Measurements from ENCODE around the gene SLC38A8.

The SLC38A8 gene

GRCh38 chr16:84081446-84081989 is 38.9 kb upstream of the SLC38A8 start:
- H3K4me3 ChIP-seq (ENCODE audit: low read length, poor library complexity, severe bottlenecking): no peak overlapping the region
- H3K27me3 ChIP-seq (ENCODE audit: insufficient read depth, low read length, poor library complexity, severe bottlenecking): no peaks in the 10 kb centered on the region
- peaks cover 81% of the 10 kb centered on the region for H3K36me3 ChIP-seq (ENCODE audit: insufficient read depth, low read length)
- no peaks in the 10 kb centered on the region for H3F3A ChIP-seq (ENCODE audit: low read depth)
- H3K9ac ChIP-seq (ENCODE audit: low read depth, low read length, poor library complexity, severe bottlenecking): no peak overlapping the region
- H3K4me1 ChIP-seq (ENCODE audit: insufficient read depth, low read length, poor library complexity, severe bottlenecking): peaks cover 13% of the 10 kb centered on the region
- H4K20me1 ChIP-seq (ENCODE audit: insufficient read depth, low read length, poor library complexity, severe bottlenecking): peaks cover 3% of the 10 kb centered on the region
- peaks cover 16% of the 10 kb centered on the region; the same call in 1 of the 2 replicates for H3K79me2 ChIP-seq (ENCODE audit: insufficient read depth, low read length)
- H3K4me2 ChIP-seq (ENCODE audit: low read depth, low read length, poor library complexity, severe bottlenecking): no peak overlapping the region
- TF ChIP-seq CTCF (conservative IDR thresholded peaks at IDR 0.05; ENCODE audit: low read length): no peak
- TF ChIP-seq EZH2phosphoT487 (IDR thresholded peaks at IDR 0.05; ENCODE audit: borderline replicate concordance): no peak
- no peak overlapping the region for H2AFZ ChIP-seq (ENCODE audit: low read length)
- no peaks in the 10 kb centered on the region for H3K9me3 ChIP-seq (ENCODE audit: insufficient read depth, low read depth, low read length)
- H3K9me2 ChIP-seq (replicated peaks; ENCODE audit: low read depth, low read length): no peaks in the 10 kb centered on the region

- Histone ChIP-seq H3K9me3 (ENCODE audit: insufficient read depth, low read depth, low read length) (no peaks in the 10 kb centered on the region), H3F3A (ENCODE audit: low read depth) (no peaks in the 10 kb centered on the region), H3K27me3 (ENCODE audit: insufficient read depth, low read length, poor library complexity, severe bottlenecking) (no peaks in the 10 kb centered on the region), H3K79me2 (ENCODE audit: insufficient read depth, low read length) (peaks cover 11% of the 10 kb centered on the region; the same call in 1 of the 2 replicates), H3K9ac (ENCODE audit: low read depth, low read length, poor library complexity, severe bottlenecking) (no peak overlapping the region), H3K4me2 (ENCODE audit: low read depth, low read length, poor library complexity, severe bottlenecking) (no peak overlapping the region), H3K4me3 (ENCODE audit: low read length, poor library complexity, severe bottlenecking) (no peak overlapping the region), H3K9me2 (replicated peaks; ENCODE audit: low read depth, low read length) (no peaks in the 10 kb centered on the region), H2AFZ (ENCODE audit: low read length) (no peak overlapping the region), H3K36me3 (ENCODE audit: insufficient read depth, low read length) (peaks cover 81% of the 10 kb centered on the region), H3K4me1 (ENCODE audit: insufficient read depth, low read length, poor library complexity, severe bottlenecking) (peaks cover 6% of the 10 kb centered on the region), H4K20me1 (ENCODE audit: insufficient read depth, low read length, poor library complexity, severe bottlenecking) (peaks cover 4% of the 10 kb centered on the region)
- TF ChIP-seq CTCF (conservative IDR thresholded peaks at IDR 0.05; ENCODE audit: low read length) (no peak), EZH2phosphoT487 (IDR thresholded peaks at IDR 0.05; ENCODE audit: borderline replicate concordance) (no peak)
These were observed 38.2 kb upstream of the SLC38A8 start for GRCh38 chr16:84080813-84081212.

- Histone ChIP-seq H3K4me1 (ENCODE audit: insufficient read depth, low read length, poor library complexity, severe bottlenecking) (peaks cover 6% of the 10 kb centered on the region), H3K27me3 (ENCODE audit: insufficient read depth, low read length, poor library complexity, severe bottlenecking) (no peaks in the 10 kb centered on the region), H3K9me3 (ENCODE audit: insufficient read depth, low read depth, low read length) (no peaks in the 10 kb centered on the region), H3K9me2 (replicated peaks; ENCODE audit: low read depth, low read length) (no peaks in the 10 kb centered on the region), H3K4me3 (ENCODE audit: low read length, poor library complexity, severe bottlenecking) (no peak overlapping the region), H4K20me1 (ENCODE audit: insufficient read depth, low read length, poor library complexity, severe bottlenecking) (peaks cover 4% of the 10 kb centered on the region), H3K4me2 (ENCODE audit: low read depth, low read length, poor library complexity, severe bottlenecking) (no peak overlapping the region), H2AFZ (ENCODE audit: low read length) (no peak overlapping the region), H3K36me3 (ENCODE audit: insufficient read depth, low read length) (peaks cover 85% of the 10 kb centered on the region), H3F3A (ENCODE audit: low read depth) (no peaks in the 10 kb centered on the region), H3K79me2 (ENCODE audit: insufficient read depth, low read length) (peaks cover 11% of the 10 kb centered on the region; the same call in 1 of the 2 replicates), H3K9ac (ENCODE audit: low read depth, low read length, poor library complexity, severe bottlenecking) (no peak overlapping the region)
- no peak for TF ChIP-seq CTCF (conservative IDR thresholded peaks at IDR 0.05; ENCODE audit: low read length)
- TF ChIP-seq EZH2phosphoT487 (IDR thresholded peaks at IDR 0.05; ENCODE audit: borderline replicate concordance): no peak
These were observed 37.8 kb upstream of the SLC38A8 start for GRCh38 chr16:84080378-84080777.
